ENCODE results near the gene FOLR2.
"Not testable (repeated sequence)": the region's sequence is repeated elsewhere in the genome, so short reads cannot be mapped to it uniquely, and the experiment has no call there.

FOLR2 gene

DNA sequence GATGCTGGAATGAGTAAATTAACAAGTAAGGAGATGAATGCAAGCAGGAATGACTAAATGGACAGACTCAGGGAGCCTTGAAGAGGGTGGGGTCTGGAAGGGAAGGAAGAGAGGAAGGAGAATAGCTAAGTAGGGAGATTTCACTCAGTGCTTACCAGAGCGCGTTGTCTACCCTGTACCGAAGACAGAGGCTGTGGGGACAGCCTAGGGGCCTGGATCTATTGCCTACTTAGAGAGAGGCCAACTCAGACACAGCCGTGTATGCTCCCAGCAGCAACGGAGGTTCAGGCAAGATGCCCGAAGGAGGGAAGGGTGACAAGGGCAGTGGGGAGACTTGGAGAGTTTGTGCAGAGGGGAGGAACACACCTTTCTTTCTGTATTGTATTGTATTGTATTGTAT, at the start of gene FOLR2:
Gene FOLR2 (plus strand): TSS at position 157 of the 400 bp plus-strand sequence. CDS start 1,791 bp downstream, outside the sequence.
- Histone ChIP-seq H3K27ac (ENCODE audit: low read depth, low read length) (no peak within 1 kb of the TSS), H3K27me3 (ENCODE audit: control insufficient read depth in 1 of 2, insufficient read depth in 2 of 2, low read length in 2 of 2) (no peaks in the 10 kb centered on the region), H3K36me3 (ENCODE audit: insufficient read depth, low read length) (no peaks in the 10 kb centered on the region), H3K9me3 (ENCODE audit: low read length) (no peaks in the 10 kb centered on the region), H3K4me1 (ENCODE audit: insufficient read depth, low read length) (no peaks in the 10 kb centered on the region), H3K4me3 (ENCODE audit: low read depth in 1 of 2, low read length in 2 of 2) (no peak within 1 kb of the TSS), H3K9ac (ENCODE audit: low read length) (no peak within 1 kb of the TSS)

- not testable (repeated sequence) for H3K4me3 ChIP-seq (ENCODE audit: low read depth in 1 of 2, low read length in 2 of 2); H3K27ac ChIP-seq (ENCODE audit: low read depth, low read length); H3K9ac ChIP-seq (ENCODE audit: low read length); H3K36me3 ChIP-seq (ENCODE audit: insufficient read depth, low read length); H3K4me1 ChIP-seq (ENCODE audit: insufficient read depth, low read length); H3K27me3 ChIP-seq (ENCODE audit: control insufficient read depth in 1 of 2, insufficient read depth in 2 of 2, low read length in 2 of 2); H3K9me3 ChIP-seq (ENCODE audit: low read length)
Measured at GRCh38 chr11:72169046-72169555, 47.5 kb upstream of the FOLR2 start.

DNA sequence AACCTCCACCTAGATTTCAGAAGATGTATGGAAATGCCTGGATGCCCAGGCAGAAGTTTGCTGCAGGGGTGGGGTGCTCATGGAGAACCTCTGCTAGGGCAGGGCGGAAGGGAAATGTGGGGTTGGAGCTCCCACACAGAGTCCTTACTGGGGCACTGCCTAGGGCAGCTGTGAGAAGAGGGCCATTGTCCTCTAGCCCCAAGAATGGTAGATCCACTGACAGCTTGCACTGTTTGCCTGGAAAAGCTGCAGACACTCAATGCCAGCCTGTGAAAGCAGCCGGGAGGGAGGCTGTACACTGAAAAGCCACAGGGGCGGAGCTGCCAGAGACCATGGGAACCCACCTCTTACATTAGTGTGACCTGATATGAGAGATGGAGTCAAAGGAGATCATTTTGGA, 46.8 kb upstream of the FOLR2 start:
- H3K27me3 ChIP-seq (ENCODE audit: control insufficient read depth in 1 of 2, insufficient read depth in 2 of 2, low read length in 2 of 2); H3K9me3 ChIP-seq (ENCODE audit: low read length); H3K27ac ChIP-seq (ENCODE audit: low read depth, low read length); H3K4me1 ChIP-seq (ENCODE audit: insufficient read depth, low read length); H3K9ac ChIP-seq (ENCODE audit: low read length); H3K4me3 ChIP-seq (ENCODE audit: low read depth in 1 of 2, low read length in 2 of 2); H3K36me3 ChIP-seq (ENCODE audit: insufficient read depth, low read length): not testable (repeated sequence)

GRCh38 chr11:72172043-72172442, 44.6 kb upstream of the FOLR2 start:
- not testable (repeated sequence) for H3K9ac ChIP-seq (ENCODE audit: low read length); H3K27me3 ChIP-seq (ENCODE audit: control insufficient read depth in 1 of 2, insufficient read depth in 2 of 2, low read length in 2 of 2); H3K27ac ChIP-seq (ENCODE audit: low read depth, low read length); H3K4me1 ChIP-seq (ENCODE audit: insufficient read depth, low read length); H3K36me3 ChIP-seq (ENCODE audit: insufficient read depth, low read length); H3K9me3 ChIP-seq (ENCODE audit: low read length); H3K4me3 ChIP-seq (ENCODE audit: low read depth in 1 of 2, low read length in 2 of 2)

GRCh38 chr11:72173291-72173690, 43.3 kb upstream of the FOLR2 start:
- H3K4me3 ChIP-seq (ENCODE audit: low read depth in 1 of 2, low read length in 2 of 2) = no peak overlapping the region
- H3K36me3 ChIP-seq (ENCODE audit: insufficient read depth, low read length) = no peaks in the 10 kb centered on the region
- H3K27ac ChIP-seq (ENCODE audit: low read depth, low read length) = no peak overlapping the region
- no peaks in the 10 kb centered on the region for H3K4me1 ChIP-seq (ENCODE audit: insufficient read depth, low read length)
- no peak overlapping the region for H3K9ac ChIP-seq (ENCODE audit: low read length)
- H3K9me3 ChIP-seq (ENCODE audit: low read length) = no peaks in the 10 kb centered on the region
- H3K27me3 ChIP-seq (ENCODE audit: control insufficient read depth in 1 of 2, insufficient read depth in 2 of 2, low read length in 2 of 2) = no peaks in the 10 kb centered on the region

DNA sequence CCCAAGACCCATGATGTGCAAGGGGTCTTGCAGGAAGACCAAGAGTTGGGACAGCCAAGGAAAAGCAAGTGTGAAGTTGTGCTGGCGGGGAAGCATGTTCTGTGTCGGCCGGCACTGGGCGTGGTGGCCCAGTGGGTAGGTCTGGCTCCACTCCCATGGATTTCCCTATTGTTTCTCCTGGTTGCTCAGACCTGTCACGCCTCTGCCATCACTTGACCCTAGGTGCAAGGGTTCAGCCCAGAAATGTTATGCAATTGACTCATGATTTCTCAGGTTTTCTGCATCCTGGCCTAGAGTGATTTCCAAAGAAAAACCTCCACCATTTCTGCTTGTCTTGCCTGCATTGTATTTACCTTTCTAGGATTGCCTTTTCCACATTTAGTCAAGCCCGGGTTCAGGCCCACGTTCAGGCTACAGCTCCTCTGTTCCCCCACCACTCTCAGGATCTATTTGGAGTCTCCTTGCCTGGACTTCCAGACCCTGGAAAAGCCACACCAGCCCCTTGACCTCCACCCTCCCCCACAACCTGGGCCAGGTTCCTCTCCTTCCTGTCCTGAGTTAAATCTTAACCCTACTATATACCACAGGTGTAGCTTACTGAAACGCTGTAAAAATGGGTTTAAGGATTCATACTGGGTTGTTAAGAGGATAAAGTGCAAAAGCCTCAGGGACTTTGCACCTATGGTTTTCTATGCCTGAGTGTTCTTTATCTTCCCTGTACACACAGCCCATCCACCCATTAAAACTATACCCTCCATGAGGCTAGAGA, 42.1 kb upstream of the FOLR2 start:
- Histone ChIP-seq H3K4me1 (ENCODE audit: insufficient read depth, low read length) (no peaks in the 10 kb centered on the region), H3K27ac (ENCODE audit: low read depth, low read length) (no peak overlapping the region), H3K36me3 (ENCODE audit: insufficient read depth, low read length) (no peaks in the 10 kb centered on the region), H3K9ac (ENCODE audit: low read length) (no peak overlapping the region), H3K9me3 (ENCODE audit: low read length) (no peaks in the 10 kb centered on the region), H3K4me3 (ENCODE audit: low read depth in 1 of 2, low read length in 2 of 2) (no peak overlapping the region), H3K27me3 (ENCODE audit: control insufficient read depth in 1 of 2, insufficient read depth in 2 of 2, low read length in 2 of 2) (no peaks in the 10 kb centered on the region)

DNA sequence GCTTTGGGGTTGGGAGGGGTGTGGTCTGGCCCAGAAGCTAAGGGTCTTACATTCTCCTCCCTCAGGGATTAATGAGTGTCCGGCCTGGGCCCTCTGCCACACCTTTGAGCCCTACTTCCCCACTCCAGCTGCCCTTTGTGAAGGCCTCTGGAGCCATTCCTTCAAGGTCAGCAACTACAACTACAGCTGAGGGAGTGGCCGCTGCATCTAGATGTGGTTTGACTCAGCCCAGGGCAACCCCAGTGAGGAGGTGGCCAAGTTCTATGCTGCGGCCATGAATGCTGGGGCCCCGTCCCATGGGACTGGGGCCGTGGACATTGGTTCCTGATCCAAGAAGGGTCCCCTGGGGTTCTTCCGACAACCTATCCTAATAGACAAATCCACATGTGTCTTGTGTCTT, 38.9 kb upstream of the FOLR2 start:
- Histone ChIP-seq H3K4me3 (ENCODE audit: low read depth in 1 of 2, low read length in 2 of 2) (no peak overlapping the region), H3K36me3 (ENCODE audit: insufficient read depth, low read length) (no peaks in the 10 kb centered on the region), H3K9ac (ENCODE audit: low read length) (no peak overlapping the region), H3K27me3 (ENCODE audit: control insufficient read depth in 1 of 2, insufficient read depth in 2 of 2, low read length in 2 of 2) (no peaks in the 10 kb centered on the region), H3K27ac (ENCODE audit: low read depth, low read length) (no peak overlapping the region), H3K9me3 (ENCODE audit: low read length) (no peaks in the 10 kb centered on the region), H3K4me1 (ENCODE audit: insufficient read depth, low read length) (no peaks in the 10 kb centered on the region)

GRCh38 chr11:72179049-72179803, 37.4 kb upstream of the FOLR2 start:
- H3K27me3 ChIP-seq (ENCODE audit: control insufficient read depth in 1 of 2, insufficient read depth in 2 of 2, low read length in 2 of 2) = no peaks in the 10 kb centered on the region
- H3K36me3 ChIP-seq (ENCODE audit: insufficient read depth, low read length) = no peaks in the 10 kb centered on the region
- no peaks in the 10 kb centered on the region for H3K9me3 ChIP-seq (ENCODE audit: low read length)
- no peak overlapping the region for H3K4me3 ChIP-seq (ENCODE audit: low read depth in 1 of 2, low read length in 2 of 2)
- H3K27ac ChIP-seq (ENCODE audit: low read depth, low read length) = no peak overlapping the region
- no peak overlapping the region for H3K9ac ChIP-seq (ENCODE audit: low read length)
- H3K4me1 ChIP-seq (ENCODE audit: insufficient read depth, low read length) = no peaks in the 10 kb centered on the region

- Histone ChIP-seq H3K4me3 (ENCODE audit: low read depth in 1 of 2, low read length in 2 of 2) (no peak overlapping the region), H3K27me3 (ENCODE audit: control insufficient read depth in 1 of 2, insufficient read depth in 2 of 2, low read length in 2 of 2) (no peaks in the 10 kb centered on the region), H3K27ac (ENCODE audit: low read depth, low read length) (no peak overlapping the region), H3K4me1 (ENCODE audit: insufficient read depth, low read length) (no peaks in the 10 kb centered on the region), H3K9ac (ENCODE audit: low read length) (no peak overlapping the region), H3K9me3 (ENCODE audit: low read length) (no peaks in the 10 kb centered on the region), H3K36me3 (ENCODE audit: insufficient read depth, low read length) (no peaks in the 10 kb centered on the region)
Measured at GRCh38 chr11:72179804-72180396, 36.7 kb upstream of the FOLR2 start.

- H3K27me3 ChIP-seq (ENCODE audit: control insufficient read depth in 1 of 2, insufficient read depth in 2 of 2, low read length in 2 of 2); H3K4me3 ChIP-seq (ENCODE audit: low read depth in 1 of 2, low read length in 2 of 2); H3K9me3 ChIP-seq (ENCODE audit: low read length); H3K9ac ChIP-seq (ENCODE audit: low read length); H3K36me3 ChIP-seq (ENCODE audit: insufficient read depth, low read length); H3K27ac ChIP-seq (ENCODE audit: low read depth, low read length); H3K4me1 ChIP-seq (ENCODE audit: insufficient read depth, low read length): not testable (repeated sequence)
Measured at GRCh38 chr11:72180892-72181552, 35.6 kb upstream of the FOLR2 start.

- not testable (repeated sequence) for H3K4me3 ChIP-seq (ENCODE audit: low read depth in 1 of 2, low read length in 2 of 2); H3K27me3 ChIP-seq (ENCODE audit: control insufficient read depth in 1 of 2, insufficient read depth in 2 of 2, low read length in 2 of 2); H3K36me3 ChIP-seq (ENCODE audit: insufficient read depth, low read length); H3K9me3 ChIP-seq (ENCODE audit: low read length); H3K27ac ChIP-seq (ENCODE audit: low read depth, low read length); H3K4me1 ChIP-seq (ENCODE audit: insufficient read depth, low read length); H3K9ac ChIP-seq (ENCODE audit: low read length)
Measured at GRCh38 chr11:72181553-72181958, 35.0 kb upstream of the FOLR2 start.
